HL-60 (cell line): ENCODE measurements around the gene DPH6.

ENCODE experiments used
- DNase-seq, 2 experiments: peaks; one replicate each; pipeline ENCODE4 v3.0.0-alpha.2; 2010 to 2020; ENCODE audit warnings: low read depth in 1 of 2, low spot score in 1 of 2
- H3K27ac ChIP-seq: fragments of 250-450 bp; sonication (Bioruptor Pico); replicated peaks from 2 replicates; pipeline ENCODE4 v1.5.1; 2020; ENCODE audit warnings: mild to moderate bottlenecking, moderate library complexity
- H3K27me3 ChIP-seq: fragments of 250-450 bp; sonication (Bioruptor Pico); 2 replicates; pipeline ENCODE4 v1.5.1; 2021; ENCODE audit warnings: mild to moderate bottlenecking, moderate library complexity; ENCODE audit not compliant: insufficient read depth, poor library complexity, severe bottlenecking
- H3K4me3 ChIP-seq: replicated peaks from 2 replicates; pipeline ENCODE4 v1.5.1; 2011; ENCODE audit warnings: mild to moderate bottlenecking, control low read depth, low read length; ENCODE audit not compliant: insufficient read depth
- CTCF ChIP-seq: IDR thresholded peaks from one replicate; pipeline ENCODE4 v1.5.1; 2011; ENCODE audit warnings: low read length, control low read depth, inconsistent platforms; ENCODE audit not compliant: insufficient read depth
- GABPA ChIP-seq: IDR thresholded peaks from 2 replicates; pipeline ENCODE4 v1.6.1; 2012; ENCODE audit warnings: low read depth
- POLR2AphosphoS5 ChIP-seq: IDR thresholded peaks from 2 replicates; pipeline ENCODE4 v1.6.1; 2012; ENCODE audit warnings: low read depth
- REST ChIP-seq: IDR thresholded peaks from 2 replicates; pipeline ENCODE4 v1.6.1; 2012; ENCODE audit warnings: low read depth; ENCODE audit not compliant: insufficient replicate concordance
- SPI1 ChIP-seq: IDR thresholded peaks from 2 replicates; pipeline ENCODE4 v1.6.1; 2012; ENCODE audit warnings: low read depth, mild to moderate bottlenecking, borderline replicate concordance

Gene DPH6

GRCh38 chr15:35560870-35561269 is 14.9 kb upstream of the DPH6 start:
- Histone ChIP-seq H3K27me3 (no peaks in the 10 kb centered on the region), H3K27ac (no peak overlapping the region), H3K4me3 (no peak overlapping the region)
- TF ChIP-seq SPI1 (no peak), GABPA (no peak), REST (no peak), CTCF (no peak), POLR2AphosphoS5 (no peak)
- no peak for DNase-seq

- no peaks in the 10 kb centered on the region for H3K27me3 ChIP-seq
- DNase-seq, result no peak
- no peak for TF ChIP-seq GABPA
- no peak for TF ChIP-seq POLR2AphosphoS5
- no peak for TF ChIP-seq SPI1
- no peak for TF ChIP-seq CTCF
- TF ChIP-seq REST, result no peak
- no peak overlapping the region for H3K4me3 ChIP-seq
- no peak overlapping the region for H3K27ac ChIP-seq
Measured at GRCh38 chr15:35560258-35560657, 14.3 kb upstream of the DPH6 start.

GRCh38 chr15:35559683-35560082 is 13.7 kb upstream of the DPH6 start:
- Histone ChIP-seq H3K27ac (no peak overlapping the region), H3K4me3 (no peak overlapping the region), H3K27me3 (no peaks in the 10 kb centered on the region)
- DNase-seq, result no peak
- TF ChIP-seq POLR2AphosphoS5 (no peak), GABPA (no peak), SPI1 (no peak), REST (no peak), CTCF (no peak)
